Activated gamma-delta T cell treated with anti-CD3 and anti-CD28 coated beads, Interleukin-2, amount 50 U/mL, for 16 hours (primary cell): Measurements from ENCODE around the gene GRK1.

Source experiments
- DNase-seq: peaks from one replicate; pipeline ENCODE4 v3.0.0-alpha.2; 2020; ENCODE audit warnings: low read depth

The GRK1 gene

DNA sequence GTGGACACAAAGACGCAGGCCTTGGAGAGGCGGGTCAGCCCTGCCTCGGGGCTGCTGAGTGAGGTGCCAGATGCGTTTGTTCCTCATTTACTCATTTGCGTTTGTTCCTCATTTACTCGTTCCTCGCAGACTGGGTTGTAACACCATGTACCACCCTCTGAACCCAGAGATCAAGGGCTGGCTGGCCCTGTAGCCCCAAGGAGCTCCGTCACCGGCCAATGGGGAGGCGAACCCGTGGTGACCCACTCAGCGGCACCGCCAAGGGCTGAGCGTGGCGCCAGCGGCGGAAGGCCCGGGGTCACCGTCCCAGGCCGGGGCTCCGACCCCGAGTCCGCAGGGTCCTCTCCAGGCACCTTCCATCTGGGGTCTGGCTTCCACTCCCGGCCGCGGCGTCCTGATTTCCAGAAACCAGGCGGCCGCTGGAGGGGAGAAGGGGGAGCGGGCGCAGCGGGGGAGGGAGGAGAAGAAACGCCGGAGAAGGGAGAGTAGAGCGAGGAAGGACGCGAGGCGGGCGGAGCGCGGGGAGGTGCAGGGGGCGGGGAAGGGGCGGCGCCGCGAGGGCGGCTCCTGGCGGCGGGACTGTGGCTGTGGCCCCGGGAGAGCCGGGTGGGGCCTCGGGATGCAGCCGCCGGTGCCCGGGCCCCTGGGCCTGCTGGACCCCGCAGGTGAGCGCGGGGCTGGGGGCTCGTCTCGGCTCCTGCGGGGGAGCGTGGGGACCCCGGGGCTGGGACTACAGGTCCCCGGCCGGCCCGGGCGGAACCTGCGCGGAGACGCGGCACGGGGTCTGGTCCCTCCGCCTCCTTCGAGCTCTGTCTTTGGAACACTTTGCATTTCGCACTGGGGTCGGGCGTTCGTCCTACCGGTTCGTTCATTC, 91.9 kb downstream of the GRK1 start, which contains the start of gene TMEM255B:
TMEM255B (plus strand) TSS at position 576 of the 874 bp plus-strand sequence; CDS start at position 620, 44 bp downstream.
- peak; percentile 47 for DNase-seq

DNA sequence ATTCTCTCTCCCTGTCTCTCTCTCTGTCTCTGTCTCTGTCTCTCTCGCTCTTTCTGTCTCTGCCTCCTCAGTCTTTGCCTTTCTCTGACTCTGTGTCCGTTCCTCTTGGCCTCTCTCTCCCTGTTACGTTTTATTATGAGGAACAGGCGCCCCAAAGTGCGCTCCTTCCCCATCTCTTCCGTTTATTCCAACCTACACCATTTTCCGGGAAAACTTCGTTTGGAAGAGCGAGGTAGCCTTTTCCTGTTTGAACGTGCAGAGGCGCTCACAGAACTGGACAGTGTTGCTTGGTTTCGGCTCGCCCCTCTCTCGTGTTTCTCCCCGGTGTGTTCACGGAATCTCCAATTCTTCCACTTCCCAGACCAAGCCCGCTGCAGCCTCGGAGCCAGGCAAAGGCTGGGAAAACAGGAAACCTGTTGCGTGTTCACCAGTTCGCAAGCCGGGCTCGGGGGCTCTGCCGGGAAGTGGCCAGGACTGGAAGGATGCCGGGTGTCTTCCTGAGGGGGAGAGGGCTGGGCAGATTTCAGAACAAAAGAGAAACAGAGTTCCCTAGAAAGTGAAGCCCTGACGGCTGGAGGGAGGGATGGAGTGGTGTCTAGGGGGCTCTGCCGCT, 92.6 kb downstream of the GRK1 start:
- DNase-seq, result no peak

DNA sequence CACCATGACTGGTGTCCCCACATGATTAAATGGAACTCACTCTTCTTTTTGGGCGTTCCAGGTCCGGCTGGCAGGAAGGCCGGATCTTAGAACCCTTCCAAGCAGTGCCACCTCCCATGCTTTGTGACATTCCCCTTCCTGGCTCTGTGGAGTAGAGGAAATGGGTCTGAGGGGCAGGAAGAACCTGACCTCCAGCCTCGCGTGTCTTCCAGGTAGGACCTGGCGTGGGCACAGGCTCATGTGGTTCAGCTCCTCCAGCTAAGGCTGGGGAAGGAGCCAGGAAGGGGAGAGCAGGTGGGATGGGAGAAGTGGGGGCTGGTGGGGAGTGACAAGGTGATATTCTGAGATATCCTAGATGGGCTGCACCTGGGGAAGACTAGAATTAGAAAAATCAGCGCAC, 94.1 kb downstream of the GRK1 start:
- no peak for DNase-seq

DNA sequence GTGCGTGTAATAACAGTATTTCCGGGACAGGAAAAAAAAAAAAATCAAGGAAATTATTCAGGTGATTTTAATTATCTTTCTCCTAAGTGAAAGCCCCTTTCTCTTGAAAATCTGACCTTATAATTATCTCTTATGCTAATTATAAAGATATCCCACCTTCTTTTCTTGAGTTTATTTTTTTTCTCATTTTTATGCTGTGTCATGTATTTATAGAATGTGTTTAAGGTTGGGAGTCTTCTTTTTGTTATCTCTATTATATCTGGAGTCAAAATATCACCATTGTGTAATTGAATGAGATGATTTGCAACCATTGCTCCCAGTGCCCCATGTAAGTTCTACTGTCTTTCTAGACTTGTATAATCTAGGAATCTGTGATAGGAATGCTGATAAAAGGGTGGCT, 95.1 kb downstream of the GRK1 start:
- DNase-seq, result no peak

DNA sequence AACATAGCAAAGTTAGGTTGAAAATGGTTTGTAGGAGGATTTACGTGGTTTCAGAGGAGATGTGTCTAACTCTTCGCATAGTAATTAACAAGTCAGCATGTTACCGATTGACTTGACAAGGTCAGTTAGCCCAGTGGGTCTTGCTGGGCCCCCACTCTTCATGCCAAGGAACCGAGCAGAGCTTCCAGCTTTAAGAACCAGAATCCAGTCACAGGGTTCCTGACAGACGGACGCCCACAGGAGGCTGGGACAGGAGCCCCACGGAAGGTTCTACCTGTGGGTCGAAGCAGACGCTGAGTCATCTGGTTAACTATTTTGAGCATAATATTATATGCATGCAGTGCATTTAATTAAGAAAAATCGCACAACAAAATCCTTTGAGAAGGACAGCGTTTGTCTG, 95.5 kb downstream of the GRK1 start:
- DNase-seq, result no peak

DNA sequence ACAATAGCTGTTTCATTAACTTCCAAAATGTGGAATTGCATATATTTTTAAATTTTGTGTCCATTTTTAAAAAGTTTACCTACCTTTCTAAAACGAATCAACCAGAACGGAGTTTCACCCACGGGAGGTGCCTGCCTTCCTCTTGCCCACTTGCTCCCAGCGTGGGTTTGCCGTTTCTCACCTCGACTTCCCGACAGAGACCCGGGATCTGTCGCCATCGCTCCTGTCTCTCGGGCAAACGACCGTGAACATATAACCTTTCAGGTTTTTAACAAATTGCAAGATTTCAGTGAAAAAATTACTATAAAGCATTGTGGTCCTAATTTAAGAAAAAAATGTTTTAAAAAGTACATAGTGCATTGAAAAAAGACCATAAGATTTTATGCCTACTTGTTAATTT, 96.2 kb downstream of the GRK1 start:
- DNase-seq, result no peak

DNA sequence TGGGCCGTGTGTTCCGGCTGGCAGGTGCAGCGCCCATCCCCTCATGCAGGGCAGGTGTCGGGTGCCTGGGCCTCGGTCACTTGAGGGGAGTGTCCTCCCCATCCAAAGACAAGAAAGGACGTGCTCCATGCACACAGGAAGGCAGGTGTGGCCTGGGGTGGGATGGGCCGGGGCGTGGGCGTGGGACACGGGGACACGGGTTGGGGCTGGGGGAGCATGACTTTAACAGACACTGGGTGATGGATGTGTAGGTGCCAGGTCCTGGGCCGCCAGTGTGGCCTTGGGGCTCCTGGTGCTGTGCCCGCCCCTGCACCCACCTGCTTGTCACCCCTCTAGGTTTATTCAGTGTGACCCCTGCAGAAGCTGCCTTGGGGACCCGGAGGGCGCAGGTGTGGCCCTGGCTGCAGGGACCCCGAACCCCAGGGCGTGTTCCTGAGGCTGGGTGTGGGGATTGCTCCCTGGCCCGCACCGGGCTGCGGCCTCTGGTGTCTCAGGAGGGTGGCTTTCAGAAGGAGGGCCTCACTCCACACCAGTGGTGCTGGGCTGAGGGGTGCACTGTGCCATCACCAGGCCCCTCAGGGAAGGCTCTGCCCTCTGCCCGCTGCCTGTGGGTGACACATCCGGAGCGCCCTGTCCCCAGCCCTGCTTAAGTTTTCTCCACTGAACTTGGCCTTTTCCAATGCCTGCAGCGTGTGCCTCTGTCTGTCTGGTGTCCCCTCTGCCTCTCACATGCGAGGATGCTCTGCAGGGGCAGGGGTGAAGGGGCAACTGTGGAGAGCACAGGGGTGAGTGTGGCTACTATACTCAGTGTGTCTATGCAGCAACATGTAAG, 97.2 kb downstream of the GRK1 start:
- DNase-seq, result no peak

DNA sequence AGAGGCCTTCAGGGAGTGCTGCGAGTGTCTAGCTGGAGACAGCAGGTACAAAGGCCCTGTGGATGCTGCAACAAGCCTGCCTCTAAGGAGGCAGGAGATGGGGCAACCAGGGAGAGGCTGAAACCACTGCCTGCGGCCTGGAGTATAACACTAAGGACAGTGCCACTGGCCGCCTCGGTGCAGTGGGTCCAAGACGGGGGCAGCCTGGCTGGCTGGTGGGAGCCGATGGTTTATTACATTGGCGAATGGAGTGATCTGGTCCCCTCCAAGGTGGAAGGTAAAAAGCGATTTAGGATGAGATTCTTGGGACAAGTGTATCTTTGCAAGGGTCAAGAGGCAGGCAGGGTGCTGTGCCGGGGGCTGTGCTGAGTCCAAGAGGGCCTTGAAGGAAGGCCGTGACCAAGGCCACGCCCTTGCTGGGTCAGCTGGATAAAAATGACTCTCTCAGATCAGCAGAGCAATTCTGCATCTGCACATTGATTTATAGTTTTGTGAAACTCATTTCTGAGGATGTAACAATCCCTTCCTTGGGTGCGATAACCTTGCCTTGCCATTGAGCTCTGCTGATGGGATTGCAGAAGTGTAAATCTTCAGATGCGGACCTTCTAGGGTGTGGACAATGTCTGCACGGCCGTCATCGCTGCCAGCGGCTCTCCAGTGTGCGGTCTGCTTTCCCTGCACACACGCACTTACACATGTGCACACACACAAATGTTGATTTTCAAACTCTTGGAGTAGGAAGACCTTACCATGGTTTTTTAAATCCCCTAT, 98.0 kb downstream of the GRK1 start:
- DNase-seq, result no peak

DNA sequence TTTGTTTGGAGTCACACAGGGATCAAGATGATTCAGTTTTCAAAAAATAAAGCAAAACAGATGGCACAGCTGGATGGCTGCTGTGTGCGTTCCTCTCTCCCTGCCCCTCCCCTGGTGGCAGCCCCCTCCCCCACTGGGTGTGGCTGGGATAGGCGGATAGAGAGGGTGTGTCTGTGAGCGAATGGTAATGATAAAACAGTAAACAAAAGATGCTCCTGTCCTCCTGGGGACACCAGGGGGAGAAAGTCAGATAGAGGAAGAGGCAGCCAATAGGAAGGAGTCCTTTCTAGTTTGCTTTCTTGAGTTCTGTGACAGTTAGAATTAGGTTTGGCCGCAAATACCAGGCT, 98.5 kb downstream of the GRK1 start:
- no peak for DNase-seq

DNA sequence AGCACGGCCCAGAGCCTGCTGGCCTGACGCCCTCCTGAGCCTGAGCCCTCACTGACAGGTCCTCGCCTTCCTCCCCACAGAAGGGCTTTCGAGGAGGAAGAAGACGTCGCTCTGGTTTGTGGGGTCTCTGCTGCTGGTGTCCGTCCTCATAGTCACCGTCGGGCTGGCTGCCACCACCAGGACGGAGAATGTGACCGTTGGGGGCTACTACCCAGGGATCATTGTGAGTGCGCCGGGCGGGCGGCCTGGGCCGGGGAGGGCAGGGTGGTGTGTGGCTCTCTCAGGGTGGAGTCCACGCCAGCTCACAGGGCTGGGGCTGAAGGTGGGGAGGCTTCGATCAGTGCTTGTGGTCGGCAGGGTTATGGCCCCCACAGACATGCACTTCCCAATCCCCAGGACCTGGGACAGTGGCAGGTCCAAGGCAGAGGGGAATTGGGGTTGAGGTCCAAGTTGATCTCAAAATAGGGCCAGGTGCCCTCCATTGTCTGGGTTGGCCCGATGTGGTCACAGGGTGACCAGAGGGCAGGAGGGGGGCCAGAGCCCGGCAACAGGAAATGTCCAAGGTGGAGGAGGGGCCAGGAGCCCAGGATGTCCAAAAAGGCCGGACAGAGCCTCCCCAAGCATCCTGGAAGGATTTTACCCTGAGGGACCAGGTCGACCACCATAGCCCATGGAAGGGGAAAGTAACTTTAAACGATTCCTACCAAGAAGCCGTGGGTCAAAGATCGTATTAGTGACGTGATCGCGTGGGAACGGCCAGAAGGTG, 99.2 kb downstream of the GRK1 start:
- DNase-seq, result no peak

DNA sequence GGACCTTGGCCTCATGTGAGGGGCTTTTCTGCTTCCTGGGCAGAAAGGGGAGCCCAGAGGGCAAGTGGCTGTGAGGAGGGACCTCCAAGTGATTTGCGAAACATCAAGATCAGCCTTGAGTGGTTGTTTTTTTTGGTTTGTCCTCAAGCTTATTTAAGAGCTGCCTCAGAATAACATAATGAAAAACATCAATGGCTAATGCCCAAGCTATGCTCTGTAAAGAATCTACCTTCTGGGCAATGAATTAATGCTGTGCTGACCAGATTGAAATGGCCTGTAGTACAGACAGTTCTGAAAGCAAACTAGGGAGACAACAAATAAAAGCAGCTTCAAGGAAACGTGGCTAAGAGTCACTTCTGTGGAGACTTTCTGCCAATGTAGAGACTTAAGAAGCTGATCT, 100.3 kb downstream of the GRK1 start:
- DNase-seq, result no peak

DNA sequence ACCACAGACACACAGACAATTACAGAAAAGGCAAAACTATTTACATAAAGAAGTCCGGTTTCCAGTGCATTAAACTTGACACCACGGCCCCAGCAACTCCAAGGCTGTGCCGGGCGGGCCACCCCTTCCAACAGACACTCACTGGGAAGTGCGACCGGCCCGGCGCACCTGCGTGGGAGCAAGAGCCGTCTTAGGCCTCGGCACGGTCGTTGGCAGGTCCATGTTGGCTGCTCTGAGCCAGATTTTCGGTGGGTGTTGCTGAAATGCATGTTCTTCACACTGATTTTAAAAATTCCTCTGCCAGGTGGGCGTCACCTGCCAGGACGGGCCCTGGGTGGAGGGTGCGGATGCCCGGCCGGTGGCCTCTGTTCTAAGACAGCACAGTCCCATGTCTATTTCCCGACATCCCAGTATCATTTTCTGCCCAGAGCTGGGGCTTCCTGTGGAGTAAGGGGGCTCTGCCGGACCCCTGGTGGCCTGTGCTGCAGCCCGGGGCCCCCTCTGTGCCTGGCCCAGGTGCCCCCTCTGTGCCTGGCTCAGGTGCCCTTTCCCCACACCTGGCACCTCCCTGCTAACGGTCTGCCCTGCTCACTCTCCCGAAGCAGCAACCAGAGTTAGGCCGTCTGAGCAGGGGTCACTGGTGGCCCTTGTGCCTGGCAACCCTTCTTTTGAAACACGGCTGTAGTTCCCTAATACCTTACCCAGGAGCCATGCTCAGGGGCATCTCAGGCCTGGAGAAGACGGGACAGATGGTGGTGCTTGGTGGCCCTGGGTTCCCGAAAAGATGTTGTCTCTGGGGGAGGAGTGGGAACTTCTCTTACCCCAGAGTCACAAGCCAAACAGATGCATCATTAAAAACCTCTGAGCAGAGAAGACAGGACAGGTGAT, 101.2 kb downstream of the GRK1 start:
- no peak for DNase-seq

DNA sequence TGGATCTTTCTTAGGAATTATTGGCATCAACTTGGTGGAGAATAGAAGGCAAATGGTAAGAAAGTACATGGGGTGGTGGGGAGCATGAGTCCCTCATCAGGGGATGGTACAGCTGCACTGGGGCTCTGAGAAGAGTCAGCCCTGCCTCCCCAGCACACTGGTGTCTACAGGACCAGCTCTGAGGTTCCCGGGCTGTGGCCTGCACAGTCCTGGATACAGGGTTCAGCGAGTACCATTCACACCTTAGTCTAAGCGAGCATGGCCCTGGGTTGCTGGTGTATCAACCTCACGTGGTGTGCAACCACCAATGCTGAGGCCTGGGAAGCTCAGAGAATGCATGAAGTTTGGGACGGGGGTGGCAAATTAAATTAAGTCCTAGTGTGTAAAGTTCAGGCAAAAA, 102.1 kb downstream of the GRK1 start:
- DNase-seq, result no peak

DNA sequence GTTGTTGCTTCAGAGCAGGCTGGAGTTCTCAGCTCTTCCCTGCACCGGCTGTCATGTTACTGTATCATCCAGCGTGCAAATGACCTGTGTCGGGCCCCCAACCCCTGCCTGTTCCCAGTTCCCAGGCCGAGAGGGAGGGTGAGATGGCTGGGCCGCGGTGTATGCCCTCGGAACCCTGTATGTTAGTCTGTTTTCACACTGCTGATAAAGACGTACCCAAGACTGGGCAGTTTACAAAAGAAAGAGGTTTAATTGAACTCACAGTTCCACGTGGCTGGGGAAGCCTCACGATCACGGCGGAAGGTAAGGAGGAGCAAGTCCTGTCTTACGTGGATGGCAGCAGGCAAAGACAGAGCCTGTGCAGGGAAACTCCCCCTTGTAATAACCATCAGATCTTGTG, 102.9 kb downstream of the GRK1 start:
- DNase-seq, result no peak

DNA sequence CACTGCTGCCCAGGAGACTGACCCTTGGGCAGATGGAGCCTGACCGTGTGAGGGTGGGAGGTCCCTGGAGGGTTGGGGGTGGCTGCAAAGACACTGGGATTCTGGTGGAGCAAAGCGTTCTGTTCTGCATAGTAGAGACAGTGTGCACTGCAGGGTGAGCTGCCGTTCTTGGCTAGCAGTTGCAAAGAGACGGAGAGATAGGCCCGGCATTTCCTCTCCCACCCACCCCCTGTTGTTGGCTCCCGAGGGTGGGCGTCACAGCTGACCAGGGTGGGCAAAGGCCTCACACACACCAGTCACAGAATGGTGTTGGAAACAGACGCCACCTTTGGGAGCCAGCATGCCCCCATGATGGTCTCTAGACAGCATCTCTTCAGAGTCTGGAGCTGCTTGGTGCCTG, 103.4 kb downstream of the GRK1 start:
- no peak for DNase-seq

DNA sequence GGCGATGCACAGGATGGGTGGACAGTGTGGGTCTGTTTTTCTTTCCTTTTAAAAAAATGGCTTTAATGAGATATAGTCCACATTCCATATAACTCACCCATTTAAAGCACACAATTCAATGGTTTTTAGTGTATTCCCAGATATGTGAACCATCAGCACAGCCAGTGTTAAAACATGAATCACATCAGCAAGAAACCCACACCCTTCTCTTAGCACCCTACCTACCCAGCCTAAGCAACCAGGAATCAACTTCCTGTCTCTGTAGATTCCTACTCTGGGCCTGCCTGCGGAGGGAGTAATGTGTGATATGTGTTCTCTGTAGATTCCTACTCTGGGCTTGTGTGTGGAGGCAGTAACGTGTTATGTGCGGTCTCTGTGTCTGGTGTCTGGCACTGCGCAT, 103.9 kb downstream of the GRK1 start:
- DNase-seq, result no peak

DNA sequence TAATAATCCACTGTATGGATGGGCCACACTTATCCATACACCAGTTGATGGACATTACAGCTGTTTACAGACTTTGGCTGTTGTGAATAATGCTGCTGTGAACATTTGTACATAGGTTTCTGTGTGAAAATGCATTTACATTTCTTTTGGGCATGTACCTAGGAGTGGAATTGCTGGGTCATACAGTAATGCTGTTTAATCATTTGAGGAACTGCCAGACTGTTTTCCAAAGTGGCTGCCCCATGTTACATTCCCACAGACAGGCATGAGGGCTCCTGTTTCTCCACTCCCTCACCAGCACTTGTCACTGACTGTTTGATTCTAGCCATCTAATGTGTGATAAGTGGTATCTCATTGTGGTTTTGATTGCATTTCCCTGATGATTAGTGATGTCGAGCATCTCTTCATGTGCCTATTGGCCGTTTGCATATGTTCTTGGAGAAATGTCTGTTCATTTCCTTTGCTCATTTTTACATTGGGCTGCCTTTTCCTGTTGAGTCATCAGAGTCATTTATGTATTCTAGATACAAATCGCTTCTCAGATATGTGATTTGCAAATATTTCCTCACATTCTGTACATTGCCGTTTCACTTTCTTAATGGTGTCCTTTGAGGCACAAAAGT, 104.8 kb downstream of the GRK1 start:
- DNase-seq, result no peak

DNA sequence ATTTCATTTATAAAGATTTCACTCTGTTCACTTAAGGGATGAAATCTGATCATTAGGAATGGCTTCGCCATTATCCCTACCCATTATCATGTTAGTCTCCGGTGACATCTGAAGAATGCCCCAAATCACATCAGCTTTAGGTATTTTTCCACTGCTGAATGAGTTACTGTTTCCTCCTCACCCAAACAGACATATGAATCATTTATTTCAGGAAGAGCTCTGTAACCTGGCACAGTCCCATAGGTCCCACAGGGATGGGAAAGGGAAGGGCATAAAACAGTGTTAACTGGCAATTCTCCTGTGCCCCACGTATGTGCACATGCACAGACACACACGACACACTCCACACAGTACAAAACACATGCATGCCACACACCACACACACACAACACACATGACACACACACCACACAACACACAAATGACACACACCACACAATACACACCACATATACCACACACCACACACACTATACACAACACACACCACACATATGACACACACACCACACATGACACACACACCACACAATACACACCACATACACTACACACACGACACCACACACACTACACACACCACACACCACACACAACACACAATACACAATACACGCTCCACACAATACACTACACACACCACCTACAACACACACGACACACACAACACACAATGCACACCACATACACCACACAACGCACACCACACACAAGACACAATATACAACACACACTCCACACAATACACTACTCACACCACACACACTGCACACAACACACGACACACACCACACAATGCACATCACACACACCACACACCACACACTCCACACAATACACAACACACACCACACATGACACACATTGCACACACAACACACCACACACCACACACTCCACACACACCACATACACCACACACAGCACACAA, 107.4 kb downstream of the GRK1 start:
- no peak for DNase-seq
